Neural progenitor cell (in vitro differentiated cells): ENCODE measurements around the gene AEN. TPM values are rescaled to one million over a fixed set of nuclear protein-coding genes. Genes with fewer than 3 reads are reported as not detected.

Source experiments
- DNase-seq: peaks from one replicate; pipeline ENCODE4 v3.0.0-alpha.2; 2016; ENCODE audit warnings: low spot score
- H2AFZ ChIP-seq: fragments of 200-600 bp; sonication (generic); replicated peaks from 2 replicates; pipeline ENCODE4 v1.6.1; 2016; ENCODE audit warnings: antibody characterized with exemption
- H3F3A ChIP-seq: fragments of 200-600 bp; sonication (generic); 2 replicates; pipeline ENCODE4 v1.6.1; 2016; ENCODE audit warnings: antibody characterized with exemption, low read depth
- H3K27ac ChIP-seq: fragments of 200-600 bp; sonication (generic); 2 replicates; pipeline ENCODE4 v1.5.1; 2016; ENCODE audit warnings: mild to moderate bottlenecking
- H3K27me3 ChIP-seq: fragments of 200-600 bp; sonication (generic); 2 replicates; pipeline ENCODE4 v1.6.1; 2016; ENCODE audit warnings: mild to moderate bottlenecking, moderate library complexity
- H3K36me3 ChIP-seq: fragments of 200-600 bp; sonication (generic); 2 replicates; pipeline ENCODE4 v1.5.1; 2016
- H3K4me1 ChIP-seq: fragments of 200-600 bp; sonication (generic); 2 replicates; pipeline ENCODE4 v1.6.1; 2016; ENCODE audit warnings: mixed run types
- H3K4me2 ChIP-seq: fragments of 200-600 bp; sonication (generic); 2 replicates; pipeline ENCODE4 v1.6.1; 2016
- H3K4me3 ChIP-seq: fragments of 200-600 bp; sonication (generic); 2 replicates; pipeline ENCODE4 v1.5.1; 2016
- H3K79me2 ChIP-seq: fragments of 200-600 bp; sonication (generic); 2 replicates; pipeline ENCODE4 v1.6.1; 2016; ENCODE audit warnings: low read depth
- H3K9ac ChIP-seq: fragments of 200-600 bp; sonication (generic); 2 replicates; pipeline ENCODE4 v1.6.1; 2016
- H3K9me3 ChIP-seq: fragments of 200-600 bp; sonication (generic); 2 replicates; pipeline ENCODE4 v1.5.1; 2016; ENCODE audit warnings: low read depth
- H4K20me1 ChIP-seq: fragments of 200-600 bp; sonication (generic); 2 replicates; pipeline ENCODE4 v1.6.1; 2016; ENCODE audit warnings: low read depth
- H3K27ac Mint-ChIP-seq: 3 replicates; pipeline ENCODE4 v1.8.0; 2021; ENCODE audit warnings: mixed read lengths
- H3K27me3 Mint-ChIP-seq: 2 replicates; pipeline ENCODE4 v1.8.0; 2022; ENCODE audit warnings: low read depth, mild to moderate bottlenecking, inconsistent platforms, moderate library complexity, mixed read lengths; ENCODE audit not compliant: insufficient read depth
- H3K36me3 Mint-ChIP-seq: 3 replicates; pipeline ENCODE4 v1.8.0; 2021; ENCODE audit warnings: mixed read lengths
- H3K4me1 Mint-ChIP-seq: 3 replicates; pipeline ENCODE4 v1.8.0; 2021; ENCODE audit warnings: mixed read lengths
- H3K4me3 Mint-ChIP-seq: 3 replicates; pipeline ENCODE4 v1.8.0; 2021; ENCODE audit warnings: mild to moderate bottlenecking, moderate library complexity, mixed read lengths
- H3K9me3 Mint-ChIP-seq: 3 replicates; pipeline ENCODE4 v1.8.0; 2020; ENCODE audit warnings: mixed read lengths
- CTCF ChIP-seq: fragments of 200-600 bp; sonication (generic); IDR thresholded peaks from 2 replicates; pipeline ENCODE4 v1.5.1; 2017; ENCODE audit warnings: antibody characterized with exemption, mild to moderate bottlenecking
- EZH2 ChIP-seq: fragments of 200-600 bp; sonication (generic); IDR thresholded peaks from 2 replicates; pipeline ENCODE4 v1.6.1; 2017; ENCODE audit warnings: antibody characterized with exemption, mild to moderate bottlenecking, moderate library complexity
- EZH2phosphoT487 ChIP-seq: fragments of 200-600 bp; sonication (generic); IDR thresholded peaks from 2 replicates; pipeline ENCODE4 v1.6.1; 2017; ENCODE audit warnings: antibody characterized with exemption
- total RNA-seq: library from RNA; depleted of rRNA; stranded (reverse); fragments of >200 nt; gene quantifications from 2 replicates; pipeline ENCODE4 v1.2.3, GENCODE V29; 2015; ENCODE audit warnings: low replicate concordance

Gene AEN
- total RNA-seq, 1 donor from 2014 or later = 35.0 TPM

- H3K9ac ChIP-seq = no peak overlapping the region
- peaks cover 43% of the 10 kb centered on the region for H4K20me1 ChIP-seq
- no peaks in the 10 kb centered on the region for H3K36me3 ChIP-seq
- peak overlapping the region; percentile 86 for H3K4me3 Mint-ChIP-seq
- no peak for DNase-seq
- no peaks in the 10 kb centered on the region for H3K79me2 ChIP-seq
- peaks cover 86% of the 10 kb centered on the region for H3K27me3 ChIP-seq
- H3K36me3 Mint-ChIP-seq = no peaks in the 10 kb centered on the region
- peaks cover 55% of the 10 kb centered on the region for H3K27me3 Mint-ChIP-seq
- H3K27ac ChIP-seq = no peak overlapping the region
- peaks cover 45% of the 10 kb centered on the region for H3K4me1 Mint-ChIP-seq
- peaks cover 42% of the 10 kb centered on the region for H3K4me1 ChIP-seq
- peak overlapping the region; percentile 81 for H3K4me2 ChIP-seq
- peaks cover 42% of the 10 kb centered on the region for H3F3A ChIP-seq
- no peaks in the 10 kb centered on the region for H3K9me3 Mint-ChIP-seq
- no peak overlapping the region for H3K27ac Mint-ChIP-seq
- H3K4me3 ChIP-seq = peak overlapping the region; percentile 12
- no peaks in the 10 kb centered on the region for H3K9me3 ChIP-seq
- TF ChIP-seq EZH2phosphoT487 = no peak
- TF ChIP-seq CTCF = no peak
- TF ChIP-seq EZH2 = no peak
- no peak overlapping the region for H2AFZ ChIP-seq
Measured at GRCh38 chr15:88606070-88606794, 14.9 kb upstream of the AEN start.

GRCh38 chr15:88607951-88608350 lies 13.2 kb upstream of the AEN start:
- H3K36me3 ChIP-seq = no peaks in the 10 kb centered on the region
- H3K4me3 ChIP-seq = no peak overlapping the region
- H3K27ac Mint-ChIP-seq = no peak overlapping the region
- H2AFZ ChIP-seq = no peak overlapping the region
- H3K27me3 ChIP-seq = peaks cover 74% of the 10 kb centered on the region
- no peak overlapping the region for H3K4me2 ChIP-seq
- H3K27ac ChIP-seq = no peak overlapping the region
- no peaks in the 10 kb centered on the region for H3K36me3 Mint-ChIP-seq
- TF ChIP-seq CTCF (no peak), EZH2 (no peak), EZH2phosphoT487 (no peak)
- H3K4me3 Mint-ChIP-seq = no peak overlapping the region
- H3F3A ChIP-seq = peaks cover 54% of the 10 kb centered on the region
- H3K27me3 Mint-ChIP-seq = peaks cover 52% of the 10 kb centered on the region
- peaks cover 49% of the 10 kb centered on the region for H3K4me1 Mint-ChIP-seq
- no peak for DNase-seq
- peaks cover 58% of the 10 kb centered on the region for H3K4me1 ChIP-seq
- peaks cover 43% of the 10 kb centered on the region for H4K20me1 ChIP-seq
- no peaks in the 10 kb centered on the region for H3K79me2 ChIP-seq
- H3K9ac ChIP-seq = no peak overlapping the region
- H3K9me3 Mint-ChIP-seq = no peaks in the 10 kb centered on the region
- H3K9me3 ChIP-seq = no peaks in the 10 kb centered on the region

- Mint-ChIP-seq H3K27me3 (peaks cover 51% of the 10 kb centered on the region), H3K4me1 (peaks cover 53% of the 10 kb centered on the region), H3K27ac (no peak overlapping the region), H3K4me3 (no peak overlapping the region), H3K9me3 (no peaks in the 10 kb centered on the region), H3K36me3 (no peaks in the 10 kb centered on the region)
- no peak overlapping the region for H3K4me2 ChIP-seq
- H3K79me2 ChIP-seq = no peaks in the 10 kb centered on the region
- H3K4me3 ChIP-seq = no peak overlapping the region
- no peaks in the 10 kb centered on the region for H3K36me3 ChIP-seq
- TF ChIP-seq EZH2 (no peak), EZH2phosphoT487 (no peak), CTCF (no peak)
- no peak overlapping the region for H3K9ac ChIP-seq
- H3F3A ChIP-seq = peaks cover 62% of the 10 kb centered on the region
- H3K9me3 ChIP-seq = no peaks in the 10 kb centered on the region
- no peak for DNase-seq
- no peak overlapping the region for H2AFZ ChIP-seq
- peaks cover 74% of the 10 kb centered on the region for H3K27me3 ChIP-seq
- no peak overlapping the region for H3K27ac ChIP-seq
- peaks cover 63% of the 10 kb centered on the region for H3K4me1 ChIP-seq
- H4K20me1 ChIP-seq = peaks cover 39% of the 10 kb centered on the region
Measured at GRCh38 chr15:88608607-88609181, 12.4 kb upstream of the AEN start.
